ENCODE measurements around the gene AMELX. TPM values are rescaled to one million over a fixed set of nuclear protein-coding genes. Genes with fewer than 3 reads are reported as not detected.

The AMELX gene
- total RNA-seq, 1 donor from 2014 or later = not detected

- H3K27ac Mint-ChIP-seq = no peak overlapping the region
- ATAC-seq (ENCODE audit: low read depth) (no peak), DNase-seq (no peak)
- no peak for TF ChIP-seq CTCF (IDR thresholded peaks at IDR 0.05)
- H3K36me3 Mint-ChIP-seq (ENCODE audit: low read depth) = no peaks in the 10 kb centered on the region
- no peaks in the 10 kb centered on the region for H3K4me1 Mint-ChIP-seq
- ChIA-PET POLR2A (no interaction called here), CTCF (no interaction called here)
- peaks cover 2% of the 10 kb centered on the region for H3K27me3 Mint-ChIP-seq
- intact Hi-C loops (cut with micrococcal nuclease) = no loop called here
- no peaks in the 10 kb centered on the region for H3K9me3 Mint-ChIP-seq
- H3K4me3 Mint-ChIP-seq = no peak overlapping the region
Measured at GRCh38 chrX:11296051-11296450, 2.8 kb downstream of the AMELX start.

- Mint-ChIP-seq H3K27me3 (peaks cover 2% of the 10 kb centered on the region), H3K36me3 (ENCODE audit: low read depth) (no peaks in the 10 kb centered on the region), H3K4me1 (no peaks in the 10 kb centered on the region), H3K4me3 (no peak overlapping the region), H3K9me3 (no peaks in the 10 kb centered on the region), H3K27ac (no peak overlapping the region)
- no peak for DNase-seq
- POLR2A ChIA-PET = no interaction called here
- no peak for ATAC-seq (ENCODE audit: low read depth)
- intact Hi-C loops (cut with micrococcal nuclease) = no loop called here
- no peak for TF ChIP-seq CTCF (IDR thresholded peaks at IDR 0.05)
- CTCF ChIA-PET = no interaction called here
Measured at GRCh38 chrX:11298600-11298999, 5.4 kb downstream of the AMELX start.

- TF ChIP-seq CTCF (IDR thresholded peaks at IDR 0.05) = no peak
- ChIA-PET CTCF (no interaction called here), POLR2A (no interaction called here)
- no peak for ATAC-seq (ENCODE audit: low read depth)
- Mint-ChIP-seq H3K4me1 (no peaks in the 10 kb centered on the region), H3K9me3 (no peaks in the 10 kb centered on the region), H3K4me3 (no peak overlapping the region), H3K27me3 (no peaks in the 10 kb centered on the region), H3K36me3 (ENCODE audit: low read depth) (no peaks in the 10 kb centered on the region), H3K27ac (no peak overlapping the region)
- intact Hi-C loops (cut with micrococcal nuclease) = no loop called here
- DNase-seq = no peak
Measured at GRCh38 chrX:11304829-11305228, 11.6 kb downstream of the AMELX start.

DNA sequence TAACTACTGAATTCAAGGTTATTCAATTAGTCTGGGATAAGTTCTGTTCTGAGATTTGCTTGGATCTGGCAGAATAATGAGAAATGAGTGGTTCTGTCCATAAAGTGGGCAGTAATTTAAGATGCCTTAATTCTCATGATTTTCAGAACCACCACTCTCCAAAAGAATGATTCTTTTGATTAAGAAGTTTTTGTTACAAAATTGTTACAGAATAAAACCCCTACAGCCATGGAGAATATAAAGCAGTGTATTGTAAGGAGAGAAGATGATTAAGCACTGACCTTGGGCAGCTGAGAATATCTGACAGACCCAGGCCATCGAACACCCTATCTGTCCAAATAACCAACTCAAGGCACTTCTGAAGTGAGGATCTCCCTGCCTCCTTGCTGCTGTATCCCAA, 12.4 kb downstream of the AMELX start:
- POLR2A ChIA-PET = no interaction called here
- H3K36me3 Mint-ChIP-seq (ENCODE audit: low read depth) = no peaks in the 10 kb centered on the region
- TF ChIP-seq CTCF (IDR thresholded peaks at IDR 0.05) = no peak
- H3K4me3 Mint-ChIP-seq = no peak overlapping the region
- no peak for DNase-seq
- no peak for ATAC-seq (ENCODE audit: low read depth)
- intact Hi-C loops (cut with micrococcal nuclease) = no loop called here
- no peaks in the 10 kb centered on the region for H3K9me3 Mint-ChIP-seq
- CTCF ChIA-PET = no interaction called here
- H3K27me3 Mint-ChIP-seq = no peaks in the 10 kb centered on the region
- H3K27ac Mint-ChIP-seq = no peak overlapping the region
- H3K4me1 Mint-ChIP-seq = no peaks in the 10 kb centered on the region

GRCh38 chrX:11309220-11309619, 16.0 kb downstream of the AMELX start:
- Mint-ChIP-seq H3K4me1 (no peaks in the 10 kb centered on the region), H3K27ac (no peak overlapping the region), H3K4me3 (no peak overlapping the region), H3K36me3 (ENCODE audit: low read depth) (no peaks in the 10 kb centered on the region), H3K9me3 (no peaks in the 10 kb centered on the region), H3K27me3 (no peaks in the 10 kb centered on the region)
- intact Hi-C loops (cut with micrococcal nuclease) = no loop called here
- DNase-seq (no peak), ATAC-seq (ENCODE audit: low read depth) (no peak)
- CTCF ChIA-PET = no interaction called here
- POLR2A ChIA-PET = no interaction called here
- TF ChIP-seq CTCF (IDR thresholded peaks at IDR 0.05) = no peak

All from activated B cell treated with CpG ODN at 0.5 μM for 24 hours (primary cell).